GM12873 (cell line): ENCODE results near the gene CELSR1.

Source experiments
- CTCF ChIP-seq: IDR thresholded peaks from 2 replicates; pipeline ENCODE4 v1.5.1; 2012; ENCODE audit warnings: low read depth, mild to moderate bottlenecking, moderate library complexity, low read length, control low read depth; ENCODE audit not compliant: insufficient read depth; ENCODE audit errors: missing control alignments

Gene CELSR1

GRCh38 chr22:46465793-46466192, 71.6 kb downstream of the CELSR1 start:
- TF ChIP-seq CTCF = no peak

GRCh38 chr22:46465345-46465720, 72.1 kb downstream of the CELSR1 start:
- no peak for TF ChIP-seq CTCF

- no peak for TF ChIP-seq CTCF
Measured at GRCh38 chr22:46464701-46465344, 72.6 kb downstream of the CELSR1 start.

- no peak for TF ChIP-seq CTCF
Measured at GRCh38 chr22:46464296-46464695, 73.1 kb downstream of the CELSR1 start.

- no peak for TF ChIP-seq CTCF
Measured at GRCh38 chr22:46463435-46464227, 73.8 kb downstream of the CELSR1 start.

GRCh38 chr22:46462726-46463371, 74.6 kb downstream of the CELSR1 start:
- TF ChIP-seq CTCF = no peak

- TF ChIP-seq CTCF = no peak
Measured at GRCh38 chr22:46461566-46462180, 75.7 kb downstream of the CELSR1 start.
